Body of pancreas (tissue), 4 donors: ENCODE results near the gene E2F3. TPM values are rescaled to one million over a fixed set of nuclear protein-coding genes. Genes with fewer than 3 reads are reported as not detected.

ENCODE experiments used
- ATAC-seq: fragments of 150-250 bp; one replicate; pipeline ENCODE4 v1.9.1; 2016
- DNase-seq, 4 donors: peaks; one replicate each; pipeline ENCODE4 v3.0.0-alpha.2; 2019
- H3K27ac ChIP-seq, 4 donors: fragments of 200-600 bp; sonication (generic); 1 replicate in 3 of 4; 2 replicates in 1 of 4; pipeline versions ENCODE4 v1.5.1 to v1.6.1; 2016 to 2019; ENCODE audit warnings: mild to moderate bottlenecking in 1 of 4, mixed read lengths in 1 of 4, moderate library complexity in 1 of 4
- H3K27me3 ChIP-seq, 2 donors: fragments of 200-600 bp; sonication (generic); one replicate each; pipeline ENCODE4 v1.6.0; 2016; ENCODE audit warnings: mild to moderate bottlenecking in 1 of 2
- H3K36me3 ChIP-seq, 2 donors: fragments of 200-600 bp; sonication (generic); replicated peaks in 1 of 2; 2 replicates each; pipeline ENCODE4 v1.5.1; 2016; ENCODE audit warnings: low read depth in 2 of 2; ENCODE audit not compliant: insufficient read depth in 1 of 2
- H3K4me1 ChIP-seq: fragments of 200-600 bp; sonication (generic); one replicate; pipeline ENCODE4 v1.6.0; 2016
- H3K4me3 ChIP-seq, 2 donors: fragments of 200-600 bp; sonication (generic); 1 replicate in 1 of 2; 2 replicates in 1 of 2; pipeline ENCODE4 v1.5.1; 2016 to 2019
- H3K9me3 ChIP-seq, 3 donors: fragments of 200-600 bp; sonication (generic); 1 replicate in 2 of 3; 2 replicates in 1 of 3; pipeline ENCODE4 v1.5.1; 2016
- CTCF ChIP-seq, 7 experiments: fragments of 450-650 bp in 4 of 7; fragments of 200-600 bp in 3 of 7; sonication (generic) in 3 of 7; IDR thresholded peaks; one replicate each; pipeline ENCODE4 v1.5.1; 2016 to 2019; ENCODE audit warnings: antibody characterized with exemption in 7 of 7
- POLR2A ChIP-seq, 3 donors: fragments of 450-650 bp; IDR thresholded peaks; one replicate each; pipeline ENCODE4 v1.6.1; 2016; ENCODE audit warnings: antibody characterized with exemption in 3 of 3, mild to moderate bottlenecking in 2 of 3
- WGBS, 2 donors: methylation state at CpG; one replicate each; pipeline ENCODE4 v1.1.5; 2017; 5-methylcytosine and 5-hydroxymethylcytosine counted together
- intact Hi-C: fragments of 100-400 bp; cut with DNase I; formaldehyde crosslinking; loops from one replicate; pipeline ENCODE4 v1.15.1; 2023
- total RNA-seq, 2 donors: library from RNA; depleted of rRNA; stranded (reverse); fragments of >200 nt; gene quantifications; one replicate each; pipeline ENCODE4 v1.1.0, GENCODE V29; 2016

E2F3 gene
- total RNA-seq, 2 donors from 2014 or later: 2.0 to 2.3 TPM

GRCh38 chr6:20393297-20393696 is 8.4 kb upstream of the E2F3 start:
- 60 to 64% methylated on average over 2 of the region's 2 CpGs for WGBS, 2 donors
- ATAC-seq: no peak
- Histone ChIP-seq H3K27me3 (no peaks in the 10 kb centered on the region), H3K9me3 (no peaks in the 10 kb centered on the region), H3K27ac (no peak overlapping the region), H3K4me1 (no peaks in the 10 kb centered on the region), H3K4me3 (no peak overlapping the region), H3K36me3 (no peaks in the 10 kb centered on the region)
- no peak for TF ChIP-seq CTCF (IDR thresholded peaks at IDR 0.05)
- intact Hi-C loops: no loop called here
- DNase-seq: no peak

- TF ChIP-seq CTCF (IDR thresholded peaks at IDR 0.05): no peak
- TF ChIP-seq POLR2A (IDR thresholded peaks at IDR 0.05): no peak
- Histone ChIP-seq H3K27ac (no peak overlapping the region), H3K27me3 (no peaks in the 10 kb centered on the region), H3K4me3 (no peak overlapping the region), H3K9me3 (no peaks in the 10 kb centered on the region), H3K36me3 (no peaks in the 10 kb centered on the region), H3K4me1 (peaks cover 11% of the 10 kb centered on the region)
- DNase-seq (no peak), ATAC-seq (no peak)
- intact Hi-C loops: no loop called here
- 70 to 74% methylated on average over 2 of the region's 2 CpGs for WGBS, 2 donors
These were observed 2.2 kb upstream of the E2F3 start for GRCh38 chr6:20399518-20399917.

DNA sequence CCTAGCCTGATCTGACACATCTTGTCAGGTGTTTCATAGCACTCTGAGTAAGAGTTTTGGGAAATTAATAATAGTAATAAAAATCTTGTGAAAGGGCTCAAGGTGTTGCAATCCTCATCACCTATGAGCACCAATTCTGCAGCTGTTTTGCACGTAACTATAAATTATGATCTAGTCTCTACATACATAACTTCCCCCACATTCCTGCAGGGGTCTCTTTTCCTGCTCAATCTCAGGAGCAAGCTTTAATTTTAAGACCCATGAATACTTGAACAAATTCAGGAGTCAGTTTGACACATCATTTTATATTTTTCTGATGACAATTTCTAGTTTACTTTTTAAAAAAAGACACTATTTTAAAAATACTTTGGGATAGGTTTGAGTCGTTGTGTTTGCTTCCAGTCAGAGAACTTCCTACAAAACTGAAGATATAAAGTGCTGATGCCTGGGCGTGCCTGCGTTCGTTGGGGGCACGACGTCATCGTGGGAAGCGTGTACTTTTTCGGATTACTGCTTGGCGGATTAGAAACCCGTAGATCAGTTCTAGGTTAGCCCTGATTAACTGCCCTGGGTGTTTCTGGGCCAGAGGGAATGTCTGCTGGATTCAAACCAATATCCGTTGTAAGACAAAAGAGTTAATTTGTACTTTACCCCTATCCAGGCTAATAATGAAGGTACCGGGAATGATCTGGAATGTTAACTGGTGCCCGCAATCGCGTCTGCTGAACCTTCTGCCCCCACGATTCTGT is 1.0 kb upstream of the E2F3 start:
- Histone ChIP-seq H3K27ac (peak overlapping the region; percentile 69 to 87 (median 86)), H3K36me3 (no peaks in the 10 kb centered on the region), H3K4me1 (peaks cover 15% of the 10 kb centered on the region), H3K9me3 (no peaks in the 10 kb centered on the region), H3K4me3 (peak overlapping the region; percentile 3 to 38), H3K27me3 (no peaks in the 10 kb centered on the region)
- no peak for ATAC-seq
- peak in 3 of 4 donors; percentile 22 to 33 (median 31) for DNase-seq
- WGBS, 2 donors: 0% methylated on average over 18 of the region's 18 CpGs
- intact Hi-C loops: no loop called here
- TF ChIP-seq CTCF (IDR thresholded peaks at IDR 0.05) (peak in 4 of 7 experiments; percentile 7 to 38 (median 28)), POLR2A (IDR thresholded peaks at IDR 0.05) (no peak)

GRCh38 chr6:20402092-20402341 is 338 bp downstream of the E2F3 start:
- ATAC-seq (no peak), DNase-seq (no peak)
- Histone ChIP-seq H3K36me3 (no peaks in the 10 kb centered on the region), H3K27me3 (no peaks in the 10 kb centered on the region), H3K9me3 (no peaks in the 10 kb centered on the region), H3K4me1 (peaks cover 15% of the 10 kb centered on the region), H3K27ac (peak overlapping the region in 3 of 4 donors; percentile 76 to 89 (median 88)), H3K4me3 (peak overlapping the region; percentile 65 to 84)
- TF ChIP-seq POLR2A (IDR thresholded peaks at IDR 0.05) (no peak), CTCF (IDR thresholded peaks at IDR 0.05) (no peak)
- WGBS, 2 donors: 0 to 1% methylated on average over 15 of the region's 15 CpGs
- intact Hi-C loops: no loop called here
